T-helper 1 cell treated with Interleukin-12 subunit alpha and Interleukin-12 subunit beta and Interleukin-4 antibody, amounts not matched to agents 30 μg/mL and 1 μg/mL, for 36 hours (primary cell): Measurements from ENCODE around the gene PDE10A.

Experiments
- H3K27ac Mint-ChIP-seq: one replicate; pipeline ENCODE4 v1.8.0; 2021; ENCODE audit warnings: mild to moderate bottlenecking, mixed read lengths
- H3K27me3 Mint-ChIP-seq: one replicate; pipeline ENCODE4 v1.8.0; 2021; ENCODE audit warnings: low read depth, mixed read lengths
- H3K36me3 Mint-ChIP-seq: one replicate; pipeline ENCODE4 v1.8.0; 2021; ENCODE audit warnings: low read depth, mixed read lengths
- H3K4me1 Mint-ChIP-seq: one replicate; pipeline ENCODE4 v1.8.0; 2021; ENCODE audit warnings: low read depth, mixed read lengths
- H3K4me3 Mint-ChIP-seq: one replicate; pipeline ENCODE4 v1.8.0; 2021; ENCODE audit warnings: mild to moderate bottlenecking, moderate library complexity, mixed read lengths
- H3K9me3 Mint-ChIP-seq: one replicate; pipeline ENCODE4 v1.8.0; 2021; ENCODE audit warnings: mixed read lengths

PDE10A gene

GRCh38 chr6:165417278-165417865 is 245.7 kb downstream of the PDE10A start:
- no peak overlapping the region for H3K27ac Mint-ChIP-seq
- no peaks in the 10 kb centered on the region for H3K27me3 Mint-ChIP-seq
- H3K4me3 Mint-ChIP-seq: no peak overlapping the region
- no peaks in the 10 kb centered on the region for H3K4me1 Mint-ChIP-seq
- H3K36me3 Mint-ChIP-seq: no peaks in the 10 kb centered on the region
- no peaks in the 10 kb centered on the region for H3K9me3 Mint-ChIP-seq

- Mint-ChIP-seq H3K36me3 (no peaks in the 10 kb centered on the region), H3K4me3 (no peak overlapping the region), H3K9me3 (peaks cover 6% of the 10 kb centered on the region), H3K27me3 (no peaks in the 10 kb centered on the region), H3K4me1 (no peaks in the 10 kb centered on the region), H3K27ac (no peak overlapping the region)
Measured at GRCh38 chr6:165404697-165405096, 258.3 kb downstream of the PDE10A start.

- no peaks in the 10 kb centered on the region for H3K27me3 Mint-ChIP-seq
- H3K4me1 Mint-ChIP-seq: no peaks in the 10 kb centered on the region
- H3K4me3 Mint-ChIP-seq: no peak overlapping the region
- no peak overlapping the region for H3K27ac Mint-ChIP-seq
- no peaks in the 10 kb centered on the region for H3K36me3 Mint-ChIP-seq
- peaks cover 6% of the 10 kb centered on the region for H3K9me3 Mint-ChIP-seq
Measured at GRCh38 chr6:165404296-165404695, 258.7 kb downstream of the PDE10A start.

GRCh38 chr6:165403006-165403595 is 259.9 kb downstream of the PDE10A start:
- H3K27me3 Mint-ChIP-seq: no peaks in the 10 kb centered on the region
- H3K4me3 Mint-ChIP-seq: no peak overlapping the region
- no peaks in the 10 kb centered on the region for H3K4me1 Mint-ChIP-seq
- no peaks in the 10 kb centered on the region for H3K36me3 Mint-ChIP-seq
- H3K27ac Mint-ChIP-seq: no peak overlapping the region
- H3K9me3 Mint-ChIP-seq: peaks cover 6% of the 10 kb centered on the region

GRCh38 chr6:165401092-165401491 is 261.9 kb downstream of the PDE10A start:
- Mint-ChIP-seq H3K27me3 (no peaks in the 10 kb centered on the region), H3K4me3 (no peak overlapping the region), H3K4me1 (no peaks in the 10 kb centered on the region), H3K9me3 (peaks cover 6% of the 10 kb centered on the region), H3K27ac (no peak overlapping the region), H3K36me3 (no peaks in the 10 kb centered on the region)

- H3K27me3 Mint-ChIP-seq: no peaks in the 10 kb centered on the region
- no peaks in the 10 kb centered on the region for H3K4me1 Mint-ChIP-seq
- no peak overlapping the region for H3K4me3 Mint-ChIP-seq
- H3K9me3 Mint-ChIP-seq: peaks cover 14% of the 10 kb centered on the region
- H3K27ac Mint-ChIP-seq: no peak overlapping the region
- H3K36me3 Mint-ChIP-seq: no peaks in the 10 kb centered on the region
Measured at GRCh38 chr6:165390475-165390874, 272.6 kb downstream of the PDE10A start.

GRCh38 chr6:165389534-165389933 is 273.5 kb downstream of the PDE10A start:
- Mint-ChIP-seq H3K4me1 (no peaks in the 10 kb centered on the region), H3K27ac (no peak overlapping the region), H3K27me3 (no peaks in the 10 kb centered on the region), H3K36me3 (no peaks in the 10 kb centered on the region), H3K4me3 (no peak overlapping the region), H3K9me3 (peaks cover 14% of the 10 kb centered on the region)

GRCh38 chr6:165383323-165383722 is 279.7 kb downstream of the PDE10A start:
- Mint-ChIP-seq H3K27me3 (no peaks in the 10 kb centered on the region), H3K4me1 (no peaks in the 10 kb centered on the region), H3K4me3 (no peak overlapping the region), H3K27ac (no peak overlapping the region), H3K9me3 (peaks cover 7% of the 10 kb centered on the region), H3K36me3 (no peaks in the 10 kb centered on the region)

- H3K4me1 Mint-ChIP-seq: no peaks in the 10 kb centered on the region
- no peak overlapping the region for H3K4me3 Mint-ChIP-seq
- no peaks in the 10 kb centered on the region for H3K27me3 Mint-ChIP-seq
- H3K36me3 Mint-ChIP-seq: no peaks in the 10 kb centered on the region
- H3K9me3 Mint-ChIP-seq: no peaks in the 10 kb centered on the region
- H3K27ac Mint-ChIP-seq: no peak overlapping the region
Measured at GRCh38 chr6:165376100-165376499, 286.9 kb downstream of the PDE10A start.

GRCh38 chr6:165365371-165365770 is 297.7 kb downstream of the PDE10A start:
- H3K4me1 Mint-ChIP-seq: no peaks in the 10 kb centered on the region
- H3K4me3 Mint-ChIP-seq: no peak overlapping the region
- H3K36me3 Mint-ChIP-seq: no peaks in the 10 kb centered on the region
- H3K27me3 Mint-ChIP-seq: no peaks in the 10 kb centered on the region
- peaks cover 20% of the 10 kb centered on the region for H3K9me3 Mint-ChIP-seq
- no peak overlapping the region for H3K27ac Mint-ChIP-seq

- no peak overlapping the region for H3K4me3 Mint-ChIP-seq
- H3K27me3 Mint-ChIP-seq: no peaks in the 10 kb centered on the region
- no peaks in the 10 kb centered on the region for H3K36me3 Mint-ChIP-seq
- no peaks in the 10 kb centered on the region for H3K4me1 Mint-ChIP-seq
- H3K9me3 Mint-ChIP-seq: peaks cover 21% of the 10 kb centered on the region
- H3K27ac Mint-ChIP-seq: no peak overlapping the region
Measured at GRCh38 chr6:165345700-165346099, 317.3 kb downstream of the PDE10A start.

GRCh38 chr6:165340532-165340931 is 322.5 kb downstream of the PDE10A start:
- Mint-ChIP-seq H3K27me3 (no peaks in the 10 kb centered on the region), H3K27ac (no peak overlapping the region), H3K4me1 (no peaks in the 10 kb centered on the region), H3K36me3 (no peaks in the 10 kb centered on the region), H3K9me3 (peaks cover 8% of the 10 kb centered on the region), H3K4me3 (no peak overlapping the region)

GRCh38 chr6:165325609-165326008 is 337.4 kb downstream of the PDE10A start:
- no peaks in the 10 kb centered on the region for H3K36me3 Mint-ChIP-seq

GRCh38 chr6:165321555-165322145 is 341.4 kb downstream of the PDE10A start:
- Mint-ChIP-seq H3K27ac (no peak overlapping the region), H3K27me3 (no peaks in the 10 kb centered on the region), H3K9me3 (peaks cover 17% of the 10 kb centered on the region), H3K36me3 (no peaks in the 10 kb centered on the region), H3K4me1 (no peaks in the 10 kb centered on the region), H3K4me3 (no peak overlapping the region)

More at GRCh38 chr6:165325609-165326008, 337.4 kb downstream of the PDE10A start:
- Mint-ChIP-seq H3K4me1 (no peaks in the 10 kb centered on the region), H3K27me3 (no peaks in the 10 kb centered on the region), H3K4me3 (no peak overlapping the region), H3K9me3 (peaks cover 9% of the 10 kb centered on the region), H3K27ac (no peak overlapping the region)

GRCh38 chr6:165321150-165321549 is 341.9 kb downstream of the PDE10A start:
- Mint-ChIP-seq H3K4me3 (no peak overlapping the region), H3K4me1 (no peaks in the 10 kb centered on the region), H3K27ac (no peak overlapping the region), H3K27me3 (no peaks in the 10 kb centered on the region), H3K9me3 (peaks cover 17% of the 10 kb centered on the region), H3K36me3 (no peaks in the 10 kb centered on the region)
